PC-9 (cell line): ENCODE results near the gene OR2V2.

Source experiments
- EZH2 ChIP-seq: fragments of 200-600 bp; sonication (generic); IDR thresholded peaks from 2 replicates; pipeline ENCODE4 v1.8.0; 2017; ENCODE audit warnings: antibody characterized with exemption, low read depth
- TF ChIP-seq, protein P1 (sequence below): fragments of 200-600 bp; sonication (generic); conservative IDR thresholded peaks from 2 replicates; pipeline ENCODE4 v1.6.1; 2017; ENCODE audit warnings: mixed run types, antibody characterized with exemption, mild to moderate bottlenecking, moderate library complexity

- TF ChIP-seq, protein P1, sequence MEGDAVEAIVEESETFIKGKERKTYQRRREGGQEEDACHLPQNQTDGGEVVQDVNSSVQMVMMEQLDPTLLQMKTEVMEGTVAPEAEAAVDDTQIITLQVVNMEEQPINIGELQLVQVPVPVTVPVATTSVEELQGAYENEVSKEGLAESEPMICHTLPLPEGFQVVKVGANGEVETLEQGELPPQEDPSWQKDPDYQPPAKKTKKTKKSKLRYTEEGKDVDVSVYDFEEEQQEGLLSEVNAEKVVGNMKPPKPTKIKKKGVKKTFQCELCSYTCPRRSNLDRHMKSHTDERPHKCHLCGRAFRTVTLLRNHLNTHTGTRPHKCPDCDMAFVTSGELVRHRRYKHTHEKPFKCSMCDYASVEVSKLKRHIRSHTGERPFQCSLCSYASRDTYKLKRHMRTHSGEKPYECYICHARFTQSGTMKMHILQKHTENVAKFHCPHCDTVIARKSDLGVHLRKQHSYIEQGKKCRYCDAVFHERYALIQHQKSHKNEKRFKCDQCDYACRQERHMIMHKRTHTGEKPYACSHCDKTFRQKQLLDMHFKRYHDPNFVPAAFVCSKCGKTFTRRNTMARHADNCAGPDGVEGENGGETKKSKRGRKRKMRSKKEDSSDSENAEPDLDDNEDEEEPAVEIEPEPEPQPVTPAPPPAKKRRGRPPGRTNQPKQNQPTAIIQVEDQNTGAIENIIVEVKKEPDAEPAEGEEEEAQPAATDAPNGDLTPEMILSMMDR = no peak
- TF ChIP-seq EZH2 = no peak
Observed at GRCh38 chr5:181161534-181162175, 14.3 kb downstream of the OR2V2 start.
